Kidney (tissue), 14 donors: ENCODE data around the gene RNF123. TPM values are rescaled to one million over a fixed set of nuclear protein-coding genes. Genes with fewer than 3 reads are reported as not detected.

ENCODE experiments used
- DNase-seq, 5 donors: peaks; one replicate each; pipeline ENCODE4 v3.0.0-alpha.2; 2013 to 2020
- FAIRE-seq: peaks from 2 replicates; lab custom pipeline; 2012; peaks lifted over from hg19 to GRCh38; lab: Jason Lieb, UNC
- H3K27ac ChIP-seq, 2 donors: one replicate each; pipeline ENCODE4 v1.7.0; 2013; ENCODE audit warnings: low read depth in 2 of 2, low read length in 2 of 2, inconsistent platforms in 1 of 2
- H3K27me3 ChIP-seq: one replicate; pipeline ENCODE4 v1.7.1; 2013; ENCODE audit warnings: low read length, inconsistent platforms; ENCODE audit not compliant: control insufficient read depth, insufficient read depth
- H3K36me3 ChIP-seq, 3 donors: one replicate each; pipeline versions ENCODE4 v1.7.0 to v1.7.1; 2013; ENCODE audit warnings: low read length in 3 of 3, control low read depth in 1 of 3, inconsistent platforms in 1 of 3; ENCODE audit not compliant: insufficient read depth in 3 of 3, control insufficient read depth in 2 of 3
- H3K4me1 ChIP-seq, 3 donors: one replicate each; pipeline versions ENCODE4 v1.7.0 to v1.7.1; 2013; ENCODE audit warnings: low read length in 3 of 3, inconsistent platforms in 1 of 3, low read depth in 1 of 3; ENCODE audit not compliant: control insufficient read depth in 2 of 3, insufficient read depth in 2 of 3
- H3K4me3 ChIP-seq, 3 donors: one replicate each; pipeline versions ENCODE4 v1.7.0 to v1.8.1; 2013; ENCODE audit warnings: low read length in 3 of 3, control low read depth in 1 of 3, inconsistent platforms in 1 of 3
- H3K9ac ChIP-seq, 3 donors: one replicate each; pipeline versions ENCODE4 v1.7.0 to v1.7.1; 2013; ENCODE audit warnings: low read length in 3 of 3, control low read depth in 1 of 3, inconsistent platforms in 1 of 3
- H3K9me3 ChIP-seq, 3 donors: one replicate each; pipeline versions ENCODE4 v1.7.0 to v1.7.1; 2013; ENCODE audit warnings: low read length in 3 of 3, control low read depth in 1 of 3, inconsistent platforms in 1 of 3; ENCODE audit not compliant: control insufficient read depth in 2 of 3, insufficient read depth in 1 of 3
- CTCF ChIP-seq: IDR thresholded peaks from 3 replicates; pipeline ENCODE4 v1.5.1; 2012; ENCODE audit warnings: mild to moderate bottlenecking, moderate library complexity, borderline replicate concordance; ENCODE audit not compliant: insufficient read depth; ENCODE audit errors: extremely low read depth
- intact Hi-C: fragments of 100-400 bp; cut with DNase I; formaldehyde crosslinking; loops from one replicate; pipeline ENCODE4 v1.11.1; 2022
- polyA plus RNA-seq: library from polyadenylated mRNA; stranded (reverse); fragments of 350-450 nt; fragmentation: Illumina TruSeq; extraction: RNeasy Lipid Tissue Mini Kit (QIAGEN cat#74804); gene quantifications from one replicate; pipeline ENCODE4 v1.2.3, GENCODE V29; 2014; ENCODE audit warnings: low read depth, low replicate concordance; ENCODE audit not compliant: insufficient read depth
- total RNA-seq: library from RNA; stranded (reverse); fragmentation: NEBNext Ultra II Directional; extraction: Animal tissue kit (Norgen Biotek cat#: 25700); gene quantifications from one replicate; pipeline ENCODE4 v1.2.1, GENCODE V29; 2021
- donor health status: control.
- donor health status: control.
- donor health status: control.
- donor health status: control.
- donor health status: control.
- donor health status: DM: yes; HTN: yes; CAD: no.
- donor health status: Normal renal cell carcinoma (clear cell type).

Gene RNF123
- total and polyA plus RNA-seq, 2 donors from 2014 or later, result 41.7 to 43.7 TPM

DNA sequence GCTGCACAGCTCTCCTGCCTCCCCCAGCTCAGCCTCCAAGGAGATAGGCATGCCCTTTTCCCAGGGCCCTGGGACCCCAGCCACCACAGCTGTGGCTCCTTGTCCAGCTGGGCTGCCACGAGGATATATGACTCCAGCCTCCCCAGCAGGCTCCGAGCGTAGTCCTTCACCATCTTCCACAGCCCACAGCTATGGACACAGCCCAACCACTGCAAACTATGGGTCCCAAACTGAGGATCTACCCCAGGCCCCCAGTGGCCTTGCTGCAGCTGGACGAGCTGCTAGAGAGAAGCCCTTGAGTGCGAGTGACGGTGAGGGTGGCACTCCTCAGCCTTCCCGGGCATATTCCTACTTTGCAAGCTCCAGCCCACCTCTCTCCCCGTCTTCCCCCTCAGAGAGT, 35.7 kb upstream of the RNF123 start:
- intact Hi-C loops, result no loop called here
- Histone ChIP-seq H3K27me3 (no peaks in the 10 kb centered on the region), H3K4me3 (no peak overlapping the region), H3K36me3 (no peaks in the 10 kb centered on the region), H3K27ac (no peak overlapping the region), H3K9me3 (no peaks in the 10 kb centered on the region), H3K4me1 (no peaks in the 10 kb centered on the region), H3K9ac (no peak overlapping the region)
- no peak for TF ChIP-seq CTCF
- FAIRE-seq (no peak), DNase-seq (peak in 2 of 5 donors; percentile 24 to 74)

- H3K27me3 ChIP-seq, result no peaks in the 10 kb centered on the region
- no peaks in the 10 kb centered on the region for H3K4me1 ChIP-seq
- intact Hi-C loops, result no loop called here
- TF ChIP-seq CTCF, result no peak
- FAIRE-seq (no peak), DNase-seq (no peak)
- no peak overlapping the region for H3K4me3 ChIP-seq
- no peaks in the 10 kb centered on the region for H3K9me3 ChIP-seq
- H3K27ac ChIP-seq, result no peak overlapping the region
- H3K9ac ChIP-seq, result no peak overlapping the region
- no peaks in the 10 kb centered on the region for H3K36me3 ChIP-seq
These were observed 35.1 kb upstream of the RNF123 start for GRCh38 chr3:49654176-49654825.

- Histone ChIP-seq H3K4me3 (no peak overlapping the region), H3K4me1 (no peaks in the 10 kb centered on the region), H3K36me3 (no peaks in the 10 kb centered on the region), H3K27me3 (no peaks in the 10 kb centered on the region), H3K9me3 (no peaks in the 10 kb centered on the region), H3K9ac (no peak overlapping the region), H3K27ac (no peak overlapping the region)
- no peak for FAIRE-seq
- intact Hi-C loops, result no loop called here
- no peak for TF ChIP-seq CTCF
- DNase-seq, result no peak
These were observed 34.3 kb upstream of the RNF123 start for GRCh38 chr3:49654955-49655556.
